Parathyroid adenoma (tissue), 2 donors: Measurements from ENCODE around the gene NKD1.

Source experiments
- H2AFZ ChIP-seq: fragments of 300-600 bp; sonication (generic); one replicate; pipeline ENCODE4 v1.7.0; 2017; ENCODE audit warnings: antibody characterized with exemption, mild to moderate bottlenecking
- H3K27ac ChIP-seq: fragments of 300-600 bp; sonication (generic); one replicate; pipeline ENCODE4 v1.7.0; 2017
- H3K27me3 ChIP-seq: fragments of 300-600 bp; sonication (generic); one replicate; pipeline ENCODE4 v1.7.0; 2017; ENCODE audit warnings: low read length; ENCODE audit not compliant: control insufficient read depth, insufficient read depth
- H3K36me3 ChIP-seq: fragments of 300-600 bp; sonication (generic); one replicate; pipeline ENCODE4 v1.7.0; 2017; ENCODE audit warnings: low read length; ENCODE audit not compliant: control insufficient read depth, insufficient read depth
- H3K4me1 ChIP-seq: fragments of 300-600 bp; sonication (generic); one replicate; pipeline ENCODE4 v1.7.0; 2017; ENCODE audit warnings: control low read depth
- H3K4me2 ChIP-seq: fragments of 300-600 bp; sonication (generic); one replicate; pipeline ENCODE4 v1.7.0; 2017; ENCODE audit warnings: low read length
- H3K4me3 ChIP-seq: fragments of 300-600 bp; sonication (generic); one replicate; pipeline ENCODE4 v1.7.0; 2017; ENCODE audit warnings: low read depth, low read length
- H3K79me2 ChIP-seq: fragments of 300-600 bp; sonication (generic); one replicate; pipeline ENCODE4 v1.7.0; 2017; ENCODE audit warnings: control low read depth
- H3K9ac ChIP-seq: fragments of 300-600 bp; sonication (generic); one replicate; pipeline ENCODE4 v1.7.0; 2017; ENCODE audit warnings: mild to moderate bottlenecking
- H3K9me3 ChIP-seq: fragments of 300-600 bp; sonication (generic); one replicate; pipeline ENCODE4 v1.7.0; 2017; ENCODE audit warnings: low read length; ENCODE audit not compliant: control insufficient read depth
- CTCF ChIP-seq: fragments of 300-600 bp; sonication (generic); IDR thresholded peaks from one replicate; pipeline ENCODE4 v1.7.0; 2017; ENCODE audit warnings: antibody characterized with exemption, mild to moderate bottlenecking
- donor health status: primary hyperparathyroidism.

The NKD1 gene

GRCh38 chr16:50616883-50617645, 68.9 kb downstream of the NKD1 start:
- no peaks in the 10 kb centered on the region for H3K27me3 ChIP-seq
- H3K9ac ChIP-seq, result no peak overlapping the region
- H2AFZ ChIP-seq, result no peak overlapping the region
- H3K79me2 ChIP-seq, result no peaks in the 10 kb centered on the region
- TF ChIP-seq CTCF, result no peak
- no peaks in the 10 kb centered on the region for H3K4me1 ChIP-seq
- no peak overlapping the region for H3K4me2 ChIP-seq
- no peak overlapping the region for H3K27ac ChIP-seq
- no peaks in the 10 kb centered on the region for H3K9me3 ChIP-seq
- no peak overlapping the region for H3K4me3 ChIP-seq
- no peaks in the 10 kb centered on the region for H3K36me3 ChIP-seq

- no peak overlapping the region for H3K27ac ChIP-seq
Observed at GRCh38 chr16:50617646-50618184, 69.5 kb downstream of the NKD1 start.

GRCh38 chr16:50618238-50618918, 70.2 kb downstream of the NKD1 start:
- Histone ChIP-seq H3K9me3 (no peaks in the 10 kb centered on the region), H3K79me2 (no peaks in the 10 kb centered on the region), H3K9ac (no peak overlapping the region), H3K27ac (no peak overlapping the region), H3K36me3 (no peaks in the 10 kb centered on the region), H3K27me3 (no peaks in the 10 kb centered on the region), H3K4me2 (no peak overlapping the region), H3K4me1 (no peaks in the 10 kb centered on the region), H3K4me3 (no peak overlapping the region), H2AFZ (no peak overlapping the region)
- no peak for TF ChIP-seq CTCF

More at GRCh38 chr16:50617646-50618184, 69.5 kb downstream of the NKD1 start:
- no peak for TF ChIP-seq CTCF
- Histone ChIP-seq H3K4me1 (no peaks in the 10 kb centered on the region), H3K9me3 (no peaks in the 10 kb centered on the region), H3K9ac (no peak overlapping the region), H3K4me3 (no peak overlapping the region), H3K4me2 (no peak overlapping the region), H3K36me3 (no peaks in the 10 kb centered on the region), H2AFZ (no peak overlapping the region), H3K79me2 (no peaks in the 10 kb centered on the region), H3K27me3 (no peaks in the 10 kb centered on the region)

GRCh38 chr16:50619702-50620491, 71.7 kb downstream of the NKD1 start:
- Histone ChIP-seq H3K4me1 (no peaks in the 10 kb centered on the region), H3K9me3 (no peaks in the 10 kb centered on the region), H3K27me3 (no peaks in the 10 kb centered on the region), H3K9ac (no peak overlapping the region), H3K36me3 (no peaks in the 10 kb centered on the region), H3K27ac (no peak overlapping the region), H2AFZ (no peak overlapping the region), H3K4me3 (no peak overlapping the region), H3K79me2 (no peaks in the 10 kb centered on the region), H3K4me2 (no peak overlapping the region)
- no peak for TF ChIP-seq CTCF
